Measurements from ENCODE around the gene WDR35. TPM values are rescaled to one million over a fixed set of nuclear protein-coding genes. Genes with fewer than 3 reads are reported as not detected.

Gene WDR35
- total and polyA plus RNA-seq, 10 of the 15 experiments (the other 5 are each of a cell fraction or from before 2014, with no cell fraction given) = 3.0 to 9.3 (median 6.3) TPM

DNA sequence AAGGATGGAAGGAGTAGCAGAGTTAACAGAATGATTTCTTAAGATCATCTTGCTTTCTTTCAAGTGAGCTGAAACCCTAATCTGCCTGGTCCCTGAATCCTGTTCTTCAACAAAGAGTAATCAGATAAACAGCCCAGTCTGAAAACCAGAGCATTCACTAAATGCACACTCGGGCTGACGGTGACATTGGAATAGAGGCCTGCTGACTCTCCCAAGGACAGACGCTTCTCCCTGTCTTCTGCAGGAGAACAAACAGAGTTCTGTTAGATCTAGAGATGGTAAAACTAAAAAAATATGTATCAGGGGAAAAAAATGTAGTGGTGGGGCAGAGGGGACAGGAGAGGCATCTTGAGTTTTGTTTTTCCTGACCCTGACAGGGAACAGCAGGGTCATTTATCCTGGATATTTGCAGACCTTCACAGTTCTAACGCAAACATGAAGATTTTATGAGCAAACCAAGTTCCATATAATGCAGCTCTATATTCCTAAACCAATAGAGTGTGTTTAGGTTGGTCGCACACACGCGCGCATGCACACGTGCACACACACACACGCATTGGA, 15.2 kb upstream of the WDR35 start:
- no peak overlapping the region for H3K9ac ChIP-seq (ENCODE audit: control insufficient read depth, insufficient read depth, low read length)
- ChIA-PET RAD21 (ENCODE audit: unreplicated experiment) (no interaction called here), POLR2A (no interaction called here), SMC1A (ENCODE audit: uncharacterized antibody, unreplicated experiment) (no interaction called here), CTCF (interaction anchor here (1.0 kb wide), 1 partner anchor 11 kb away, joined by 4 read pairs; no protein-coding TSS in a partner anchor)
- H3K4me2 ChIP-seq (ENCODE audit: control insufficient read depth, insufficient read depth) = no peak overlapping the region
- H2AFZ ChIP-seq (ENCODE audit: control insufficient read depth, low read depth, low read length) = no peak overlapping the region
- H4K20me1 ChIP-seq (ENCODE audit: control insufficient read depth, insufficient read depth) = no peaks in the 10 kb centered on the region
- ATAC-seq (no peak), DNase-seq (ENCODE audit: low read depth, low spot score) (no peak), FAIRE-seq (no peak)
- no TSS peak for BruUV-seq (replicated peaks)
- H3K4me1 ChIP-seq (ENCODE audit: control insufficient read depth, insufficient read depth, low read length) = no peaks in the 10 kb centered on the region
- peaks cover 2 to 6% of the 10 kb centered on the region in 2 experiments; a peak in 3 of 4 replicates for H3K27me3 ChIP-seq (replicated peaks in 1 of 2; ENCODE audit: control insufficient read depth in 2 of 2, insufficient read depth in 2 of 2, low read length in 1 of 2)
- intact Hi-C loops (cut with micrococcal nuclease; ENCODE audit: unreplicated experiment) (no loop called here), in situ Hi-C loops (cut with MboI) (no loop called here)
- H3K9me3 ChIP-seq (replicated peaks; ENCODE audit: control insufficient read depth, insufficient read depth, low read length) = no peaks in the 10 kb centered on the region
- no peaks in the 10 kb centered on the region for H3K79me2 ChIP-seq (ENCODE audit: control insufficient read depth, insufficient read depth, low read length)
- no peaks in the 10 kb centered on the region for H3K36me3 ChIP-seq (ENCODE audit: control insufficient read depth in 2 of 2, insufficient read depth in 2 of 2, low read length in 1 of 2)
- H3K27ac ChIP-seq (ENCODE audit: control insufficient read depth, insufficient read depth) = no peak overlapping the region
- H3K4me3 ChIP-seq = no peak overlapping the region
- no peak for TF ChIP-seq RCOR1 (conservative IDR thresholded peaks at IDR 0.05; ENCODE audit: low read depth, low read length)
- TF ChIP-seq MXI1 (IDR thresholded peaks at IDR 0.05; ENCODE audit: low read depth, low read length) = no peak
- TF ChIP-seq ZNF24 (IDR thresholded peaks at IDR 0.05) = no peak
- TF ChIP-seq MEF2B (IDR thresholded peaks at IDR 0.05; ENCODE audit: partially characterized antibody, poor library complexity, severe bottlenecking) = no peak
- WGBS (ENCODE audit: insufficient coverage, insufficient replicate concordance, low lambda C conversion rate, missing lambda C conversion rate) = 63% methylated on average over 10 of the region's 10 CpGs

DNA sequence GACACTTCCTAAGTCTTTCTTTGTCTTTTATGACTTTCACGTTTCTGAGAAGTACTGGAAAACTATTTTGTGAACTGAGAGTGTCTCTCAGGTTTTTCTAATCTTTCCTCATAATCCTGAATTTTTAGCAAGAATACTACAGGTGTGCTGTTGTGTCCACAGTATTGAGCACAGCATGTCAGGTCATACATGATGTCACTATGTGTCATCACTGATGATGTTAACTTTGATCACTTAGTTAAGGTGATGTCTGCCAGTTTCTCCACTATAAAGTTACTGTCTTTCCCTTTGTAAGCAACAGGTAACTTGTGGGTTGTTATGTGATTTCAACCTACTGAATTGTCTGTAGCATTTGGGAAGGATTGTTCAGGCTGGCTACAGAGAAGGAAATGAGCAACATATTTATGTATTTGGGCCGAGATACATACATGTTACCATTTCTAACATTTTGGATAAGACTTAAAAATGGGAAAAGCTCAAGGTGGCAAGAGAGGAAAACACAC, 11.5 kb upstream of the WDR35 start:
- H3K4me2 ChIP-seq (ENCODE audit: control insufficient read depth, insufficient read depth) = no peak overlapping the region
- H4K20me1 ChIP-seq (ENCODE audit: control insufficient read depth, insufficient read depth) = no peaks in the 10 kb centered on the region
- H3K79me2 ChIP-seq (ENCODE audit: control insufficient read depth, insufficient read depth, low read length) = no peaks in the 10 kb centered on the region
- H3K27ac ChIP-seq (ENCODE audit: control insufficient read depth, insufficient read depth) = no peak overlapping the region
- no peaks in the 10 kb centered on the region for H3K36me3 ChIP-seq (ENCODE audit: control insufficient read depth in 2 of 2, insufficient read depth in 2 of 2, low read length in 1 of 2)
- H3K9ac ChIP-seq (ENCODE audit: control insufficient read depth, insufficient read depth, low read length) = no peak overlapping the region
- H3K9me3 ChIP-seq (replicated peaks; ENCODE audit: control insufficient read depth, insufficient read depth, low read length) = no peaks in the 10 kb centered on the region
- peaks cover 2 to 6% of the 10 kb centered on the region in 2 experiments; a peak in 3 of 4 replicates for H3K27me3 ChIP-seq (replicated peaks in 1 of 2; ENCODE audit: control insufficient read depth in 2 of 2, insufficient read depth in 2 of 2, low read length in 1 of 2)
- intact Hi-C loops (cut with micrococcal nuclease; ENCODE audit: unreplicated experiment) (no loop called here), in situ Hi-C loops (cut with MboI) (no loop called here)
- FAIRE-seq = no peak
- 0% methylated on average over 2 of the region's 2 CpGs for WGBS (ENCODE audit: insufficient coverage, insufficient replicate concordance, low lambda C conversion rate, missing lambda C conversion rate)
- no peak for ATAC-seq
- ChIA-PET RAD21 (ENCODE audit: unreplicated experiment) (no interaction called here), SMC1A (ENCODE audit: uncharacterized antibody, unreplicated experiment) (interaction anchor here (0.9 to 1.4 kb wide), 3 partner anchors 14 to 104 kb away, joined by 3 to 5 read pairs (median 3); no protein-coding TSS in a partner anchor), CTCF (interaction anchor here (0.9 to 1.7 kb wide), 4 partner anchors 14 to 93 kb away, joined by 3 to 12 read pairs (median 5); no protein-coding TSS in a partner anchor), POLR2A (no interaction called here)
- no peaks in the 10 kb centered on the region for H3K4me1 ChIP-seq (ENCODE audit: control insufficient read depth, insufficient read depth, low read length)
- BruUV-seq (replicated peaks) = no TSS peak
- H3K4me3 ChIP-seq = no peak overlapping the region
- TF ChIP-seq IKZF1 (conservative IDR thresholded peaks at IDR 0.05) (no peak), TAF1 (IDR thresholded peaks at IDR 0.05; ENCODE audit: borderline replicate concordance, low read depth, low read length) (no peak)
- no peak overlapping the region for H2AFZ ChIP-seq (ENCODE audit: control insufficient read depth, low read depth, low read length)
- DNase-seq (ENCODE audit: low read depth, low spot score) = no peak

Data from GM12878 (cell line).